K562 (cell line): ENCODE data around the gene LSR. TPM values are rescaled to one million over a fixed set of nuclear protein-coding genes. Genes with fewer than 3 reads are reported as not detected.

Source experiments
- ATAC-seq: fragments of 200-7000 bp; cut with Tn5 transposase; 3 replicates; pipeline ENCODE4 v1.9.1; 2020; ENCODE audit warnings: moderate library complexity
- BruUV-seq: library from RNA; stranded (reverse); fragments of 400-500 nt; replicated peaks from 2 replicates; lab custom pipeline; 2021; lab: Mats Ljungman, UMichigan
- CTCF ChIA-PET: fragments of 300-600 bp; formaldehyde crosslinking; extraction: SDS; loops from one replicate; lab custom pipeline; 2021; ENCODE audit warnings: low intra/inter-chr PET ratio; lab: Yijun Ruan, JAX
- POLR2A ChIA-PET: fragments of 300-600, 350-650 bp; sonication (Branson Sonifier 250); formaldehyde crosslinking; extraction: SDS; loops from one replicate; lab custom pipeline; 2021; ENCODE audit warnings: antibody characterized with exemption, inconsistent platforms; lab: Yijun Ruan, JAX
- DNase-seq, 4 experiments: peaks; one replicate each; pipeline versions ENCODE4 v3.0.0 to v3.0.0-alpha.2; 2011 to 2018; ENCODE audit warnings: low spot score in 3 of 4, mixed read lengths in 3 of 4; ENCODE audit errors: extremely low read depth in 1 of 4
- FAIRE-seq: peaks from 2 replicates; lab custom pipeline; 2011; peaks lifted over from hg19 to GRCh38; lab: Jason Lieb, UNC
- H2AFZ ChIP-seq: 2 replicates; pipeline ENCODE4 v1.6.0; 2011; ENCODE audit warnings: low read depth, low read length, control low read depth, inconsistent platforms
- H3K27ac ChIP-seq: fragments of 200-600 bp; 3 replicates; pipeline ENCODE4 v1.8.0; 2011; ENCODE audit warnings: low read depth, mild to moderate bottlenecking, control low read depth, inconsistent platforms, low read length, moderate library complexity, mixed read lengths; ENCODE audit errors: extremely low read depth
- H3K27me3 ChIP-seq, 2 experiments: fragments of 300-600 bp in 1 of 2; 2 replicates in 1 of 2; 3 replicates in 1 of 2; pipeline versions ENCODE4 v1.6.0 to v1.8.0; 2011; ENCODE audit warnings: inconsistent platforms in 2 of 2, low read length in 2 of 2, mild to moderate bottlenecking in 1 of 2, mixed read lengths in 1 of 2, moderate library complexity in 1 of 2; ENCODE audit not compliant: control insufficient read depth in 2 of 2, insufficient read depth in 2 of 2
- H3K36me3 ChIP-seq: fragments of 300-600 bp; 3 replicates; pipeline ENCODE4 v1.8.0; 2011; ENCODE audit warnings: mild to moderate bottlenecking, low read length, inconsistent platforms; ENCODE audit not compliant: control insufficient read depth, insufficient read depth
- H3K4me1 ChIP-seq, 2 experiments: fragments of 200-600 bp in 1 of 2; replicated peaks in 1 of 2; 2 replicates in 1 of 2; 3 replicates in 1 of 2; pipeline versions ENCODE4 v1.5.1 to v1.8.0; 2011; ENCODE audit warnings: inconsistent platforms in 2 of 2, low read length in 2 of 2, mild to moderate bottlenecking in 1 of 2, mixed read lengths in 1 of 2, moderate library complexity in 1 of 2; ENCODE audit not compliant: control insufficient read depth in 2 of 2, insufficient read depth in 2 of 2
- H3K4me2 ChIP-seq: 2 replicates; pipeline ENCODE4 v1.6.1; 2011; ENCODE audit warnings: low read length, control low read depth, inconsistent platforms, mixed read lengths; ENCODE audit not compliant: insufficient read depth
- H3K4me3 ChIP-seq: fragments of 200-600 bp; sonication (generic), shearing (Covaris generic); 2 replicates; pipeline ENCODE4 v1.5.1; 2016; ENCODE audit warnings: control low read depth, inconsistent platforms
- H3K79me2 ChIP-seq: fragments of 200-600 bp; 3 replicates; pipeline ENCODE4 v1.8.0; 2011; ENCODE audit warnings: low read length, inconsistent platforms; ENCODE audit not compliant: control insufficient read depth, insufficient read depth
- H3K9ac ChIP-seq, 2 experiments: 2 replicates each; pipeline versions ENCODE4 v1.6.0 to v1.6.1; 2011; ENCODE audit warnings: low read depth in 2 of 2, low read length in 2 of 2, control low read depth in 1 of 2, inconsistent platforms in 1 of 2, mild to moderate bottlenecking in 1 of 2, mixed read lengths in 1 of 2; ENCODE audit not compliant: insufficient read depth in 1 of 2
- H3K9me1 ChIP-seq: one replicate; pipeline ENCODE4 v1.6.0; 2011; ENCODE audit warnings: inconsistent platforms, mild to moderate bottlenecking, low read length, moderate library complexity; ENCODE audit not compliant: control insufficient read depth, insufficient read depth
- H3K9me3 ChIP-seq: replicated peaks from 2 replicates; pipeline ENCODE4 v1.5.1; 2011; ENCODE audit warnings: low read depth, low read length, inconsistent platforms; ENCODE audit not compliant: control insufficient read depth, insufficient read depth
- H4K20me1 ChIP-seq: replicated peaks from 2 replicates; pipeline ENCODE4 v1.6.1; 2011; ENCODE audit warnings: low read length, inconsistent platforms, mixed read lengths; ENCODE audit not compliant: control insufficient read depth, insufficient read depth
- E2F6 ChIP-seq, 2 experiments: IDR thresholded peaks; 2 replicates each; pipeline ENCODE4 v1.6.1; 2011; ENCODE audit warnings: borderline replicate concordance in 1 of 2, control low read depth in 1 of 2, low read depth in 1 of 2, low read length in 1 of 2, mild to moderate bottlenecking in 1 of 2, mixed read lengths in 1 of 2, moderate library complexity in 1 of 2; ENCODE audit not compliant: insufficient read depth in 1 of 2, insufficient read length in 1 of 2, poor library complexity in 1 of 2, severe bottlenecking in 1 of 2; ENCODE audit errors: extremely low read depth in 1 of 2
- ERF ChIP-seq: fragments of 450-650 bp; formaldehyde crosslinking; IDR thresholded peaks from 2 replicates; pipeline ENCODE4 v1.4.0; 2020; ENCODE audit warnings: mild to moderate bottlenecking, mixed read lengths
- FOXJ2 ChIP-seq: fragments of 200-800 bp; sonication (Bioruptor generic); IDR thresholded peaks from 2 replicates; pipeline ENCODE4 v1.6.1; 2016; ENCODE audit warnings: missing genetic modification characterization, missing compliant biosample characterization
- NFYB ChIP-seq: IDR thresholded peaks from 2 replicates; pipeline ENCODE4 v1.6.1; 2011; ENCODE audit warnings: mild to moderate bottlenecking, moderate library complexity; ENCODE audit not compliant: insufficient read length; ENCODE audit errors: extremely low read depth
- NONO ChIP-seq, 2 experiments: fragments of 200-400 bp in 1 of 2; fragments of 450-650 bp in 1 of 2; formaldehyde crosslinking in 1 of 2; IDR thresholded peaks; 2 replicates each; pipeline ENCODE4 v1.6.1; 2017; ENCODE audit warnings: low read depth in 2 of 2, mild to moderate bottlenecking in 2 of 2, moderate library complexity in 2 of 2, low read length in 1 of 2
- PHF8 ChIP-seq: fragments of 200-600 bp; sonication (generic); IDR thresholded peaks from 2 replicates; pipeline ENCODE4 v1.6.1; 2012; ENCODE audit warnings: mixed run types, mild to moderate bottlenecking, inconsistent platforms, low read length, moderate library complexity, borderline replicate concordance
- RBFOX2 ChIP-seq: fragments of 200-400 bp; formaldehyde crosslinking; IDR thresholded peaks from 2 replicates; pipeline ENCODE4 v1.6.1; 2017; ENCODE audit warnings: low read depth, mild to moderate bottlenecking, low read length, moderate library complexity
- SMAD4 ChIP-seq: fragments of 250-450 bp; sonication (Bioruptor Pico); conservative IDR thresholded peaks from 2 replicates; pipeline ENCODE4 v1.8.0; 2021; ENCODE audit warnings: inconsistent platforms, mild to moderate bottlenecking, moderate library complexity
- YY1 ChIP-seq, 3 experiments: IDR thresholded peaks; 2 replicates each; pipeline ENCODE4 v1.6.1; 2011; ENCODE audit warnings: low read length in 2 of 3, mild to moderate bottlenecking in 2 of 3, moderate library complexity in 2 of 3, borderline replicate concordance in 1 of 3, control low read depth in 1 of 3, low read depth in 1 of 3; ENCODE audit not compliant: insufficient read depth in 3 of 3, insufficient replicate concordance in 2 of 3, control insufficient read depth in 1 of 3, insufficient read length in 1 of 3; ENCODE audit errors: extremely low read depth in 1 of 3
- ZNF197 ChIP-seq: fragments of 200-800 bp; sonication (Bioruptor generic); IDR thresholded peaks from 2 replicates; pipeline ENCODE4 v1.6.1; 2016; ENCODE audit warnings: low read depth, missing genetic modification characterization, missing compliant biosample characterization
- ZNF384 ChIP-seq: IDR thresholded peaks from 2 replicates; pipeline ENCODE4 v1.6.1; 2012; ENCODE audit warnings: low read depth, low read length, improper control_type of control experiment
- ZNF639 ChIP-seq, 2 experiments: fragments of 200-800 bp in 1 of 2; sonication (Bioruptor generic) in 1 of 2; sonication (generic) in 1 of 2; formaldehyde crosslinking in 1 of 2; IDR thresholded peaks in 1 of 2; conservative IDR thresholded peaks in 1 of 2; 2 replicates each; pipeline versions ENCODE4 v1.5.0 to v1.6.1; 2016 to 2020; ENCODE audit warnings: missing compliant biosample characterization in 1 of 2, missing genetic modification characterization in 1 of 2, missing genetic modification reagents in 1 of 2
- WGBS: fragments of 100-300 bp; shearing (Covaris generic); methylation state at CpG from one replicate; pipeline ENCODE4 v1.1.6; 2016; ENCODE audit warnings: low coverage, mixed read lengths; ENCODE audit not compliant: insufficient coverage; ENCODE audit errors: missing lambda C conversion rate; 5-methylcytosine and 5-hydroxymethylcytosine counted together
- in situ Hi-C: fragments of 300-500 bp; cut with MboI; formaldehyde crosslinking; loops from 4 replicates; pipeline ENCODE4 v1.15.0; 2018; ENCODE audit warnings: inconsistent platforms, mixed read lengths
- intact Hi-C: fragments of 100-400 bp; cut with micrococcal nuclease; formaldehyde crosslinking; loops from 2 replicates; pipeline ENCODE4 v1.14.2; 2022
- polyA plus RNA-seq, 8 experiments: library from polyadenylated mRNA; depleted of rRNA in 4 of 8; stranded (reverse) in 5 of 8; unstranded in 3 of 8; fragments of >200 nt; fragmentation: Nextera tagmentation in 2 of 8; fragmentation: Illumina TruSeq in 1 of 8; extraction: Ambion mirVana in 2 of 8; extraction: Trizol in 1 of 8; gene quantifications; 2 replicates each; pipeline versions ENCODE4 v1.2.1 to v1.2.3, GENCODE V29; 2011 to 2014; ENCODE audit warnings: inconsistent platforms in 1 of 8, missing spikeins in 1 of 8
- total RNA-seq, 7 experiments: library from RNA; depleted of rRNA in 6 of 7; stranded (reverse); fragments of >200 nt in 6 of 7; fragmentation: Illumina TruSeq in 2 of 7; extraction: Trizol in 2 of 7; gene quantifications; 2 replicates each; pipeline versions ENCODE4 v1.2.1 to v1.2.3, GENCODE V29; 2011 to 2021; ENCODE audit warnings: low replicate concordance in 1 of 7

The LSR gene
- total and polyA plus RNA-seq, 9 of the 15 experiments (the other 6 are each of a cell fraction or from before 2014, with no cell fraction given): 0.44 to 87.9 (median 28.0) TPM

- intact Hi-C loops: loop anchor here (5.0 kb wide), 2 partner anchors 111 to 126 kb away; partner anchors contain the start of gene FXYD7
- H3K27ac ChIP-seq: peak within 1 kb of the TSS; percentile 89
- peaks cover 75% of the 10 kb centered on the region for H3K36me3 ChIP-seq
- peak within 1 kb of the TSS; percentile 84; the same call in 1 of the 2 replicates for H2AFZ ChIP-seq
- ATAC-seq (peak; percentile 17; the same call in 2 of the 3 replicates), DNase-seq (peak; percentile 79 to 89 (median 84)), FAIRE-seq (no peak)
- H3K27me3 ChIP-seq: no peaks in the 10 kb centered on the region
- in situ Hi-C loops: no loop called here
- H3K9me1 ChIP-seq: no peaks in the 10 kb centered on the region
- POLR2A ChIA-PET: interaction anchor here (0.6 to 1.0 kb wide), 4 partner anchors 12 to 1466 kb away, joined by 3 to 5 read pairs (median 3); partner anchors contain the start of gene FXYD7
- H3K4me2 ChIP-seq: peak within 1 kb of the TSS; percentile 82
- peaks cover 23% of the 10 kb centered on the region for H3K79me2 ChIP-seq
- H4K20me1 ChIP-seq: no peaks in the 10 kb centered on the region
- CTCF ChIA-PET: interaction anchor here (0.6 to 2.0 kb wide), 4 partner anchors 21 to 323 kb away, joined by 3 to 6 read pairs (median 4); no protein-coding TSS in a partner anchor
- H3K4me1 ChIP-seq: peaks cover 15 to 44% of the 10 kb centered on the region in 2 experiments
- peak within 1 kb of the TSS; percentile 56 for H3K4me3 ChIP-seq
- no TSS peak for BruUV-seq
- H3K9ac ChIP-seq: peak within 1 kb of the TSS; percentile 87 to 99
- no peaks in the 10 kb centered on the region for H3K9me3 ChIP-seq
- WGBS: 0% methylated on average over 13 of the region's 126 CpGs
- TF ChIP-seq E2F6 (IDR thresholded peaks at IDR 0.05; ENCODE audit: borderline replicate concordance in 1 of 2, extremely low read depth in 1 of 2, insufficient read depth in 1 of 2, insufficient read length in 1 of 2, low read depth in 1 of 2, low read length in 1 of 2, poor library complexity in 1 of 2, severe bottlenecking in 1 of 2) (peak in 1 of 2 experiments; percentile 48), ZNF197 (no peak; the same call in 1 of the 2 replicates), ZNF639 (CRISPR knock-in tag; conservative IDR thresholded peaks at IDR 0.05 in 1 of 2, IDR thresholded peaks at IDR 0.05 in 1 of 2) (peak in 1 of 2 experiments; percentile 78; a peak in 2 of 4 replicates), NFYB (no peak), RBFOX2 (peak; percentile 47), FOXJ2 (peak; percentile 55; the same call in 1 of the 2 replicates), NONO (IDR thresholded peaks at IDR 0.05; ENCODE audit: low read depth in 2 of 2, low read length in 1 of 2) (0 out of 4 replicates have a peak, but pooled peaks of 1 of the 2 experiments have one; percentile 22), SMAD4 (CRISPR knock-in tag) (peak; percentile 57), PHF8 (peak; percentile 27; the same call in 1 of the 2 replicates), YY1 (IDR thresholded peaks at IDR 0.05; ENCODE audit: borderline replicate concordance in 1 of 3, control insufficient read depth in 1 of 3, extremely low read depth in 1 of 3, insufficient read depth in 3 of 3, insufficient read length in 1 of 3, insufficient replicate concordance in 2 of 3, low read depth in 1 of 3, low read length in 2 of 3) (peak; percentile 56 to 91 (median 85)), ZNF384 (peak; percentile 75), ERF (CRISPR knock-in tag) (0 out of 2 replicates have a peak, but pooled peaks have one; percentile 20)
These were observed 20.0 kb downstream of the LSR start, which contains the start of gene USF2 for GRCh38 chr19:35268536-35269437. Gene USF2 (plus strand): TSS chr19:35268962. CDS start chr19:35269102, 140 bp downstream.
